Astrocyte (in vitro differentiated cells and primary cell): ENCODE data around the gene DHTKD1.

Experiments used
- CTCF ChIP-seq: IDR thresholded peaks from 2 replicates; pipeline ENCODE4 v1.5.1; 2011; ENCODE audit warnings: low read depth, mild to moderate bottlenecking, inconsistent platforms, low read length, moderate library complexity; ENCODE audit not compliant: insufficient read depth
- EZH2 ChIP-seq: IDR thresholded peaks from 2 replicates; pipeline ENCODE4 v1.6.1; 2012; ENCODE audit warnings: mild to moderate bottlenecking, low read length, inconsistent platforms; ENCODE audit not compliant: insufficient read depth

GRCh38 chr10:12063483-12063818, 5.3 kb upstream of the DHTKD1 start:
- TF ChIP-seq CTCF (no peak), EZH2 (no peak)
